A549 (cell line): Measurements from ENCODE around the gene PDPR.

ENCODE experiments used
- CEBPB ChIP-seq, 2 experiments: fragments of >200 bp in 1 of 2; sonication (Bioruptor Twin) in 1 of 2; formaldehyde crosslinking in 1 of 2; IDR thresholded peaks; 2 replicates each; pipeline ENCODE4 v1.6.1; 2012 to 2016
- EP300 ChIP-seq, 2 experiments: fragments of >200 bp; sonication (Bioruptor Twin); formaldehyde crosslinking; IDR thresholded peaks; 2 replicates in 1 of 2; 3 replicates in 1 of 2; pipeline ENCODE4 v1.6.1; 2016 to 2017
- HDAC2 ChIP-seq: fragments of 200-600 bp; sonication (generic); IDR thresholded peaks from 2 replicates; pipeline ENCODE4 v1.6.1; 2016
- JUN ChIP-seq, 2 experiments: fragments of >200 bp; sonication (Bioruptor Twin); formaldehyde crosslinking; IDR thresholded peaks; 2 replicates in 1 of 2; 3 replicates in 1 of 2; pipeline ENCODE4 v1.6.1; 2016 to 2017
- NFE2L2 ChIP-seq: fragments of 150-350 bp; conservative IDR thresholded peaks from 2 replicates; pipeline ENCODE4 v1.6.1; 2014; ENCODE audit warnings: low read length
- POLR2A ChIP-seq: IDR thresholded peaks from 2 replicates; pipeline ENCODE4 v1.6.1; 2012; ENCODE audit warnings: mild to moderate bottlenecking, low read length
- RAD21 ChIP-seq, 2 experiments: fragments of >200 bp in 1 of 2; sonication (Bioruptor Twin) in 1 of 2; formaldehyde crosslinking in 1 of 2; IDR thresholded peaks in 1 of 2; conservative IDR thresholded peaks in 1 of 2; 2 replicates in 1 of 2; 3 replicates in 1 of 2; pipeline ENCODE4 v1.6.1; 2012 to 2018; ENCODE audit warnings: inconsistent platforms in 1 of 2
- RCOR1 ChIP-seq: fragments of 150-350 bp; IDR thresholded peaks from 2 replicates; pipeline ENCODE4 v1.6.1; 2014; ENCODE audit warnings: antibody characterized with exemption, low read length, low read depth
- SMC3 ChIP-seq: fragments of >200 bp; sonication (Bioruptor Twin); formaldehyde crosslinking; IDR thresholded peaks from 3 replicates; pipeline ENCODE4 v1.6.1; 2018; ENCODE audit warnings: inconsistent platforms
- TF ChIP-seq, protein P1 (sequence below): fragments of >200 bp; sonication (Bioruptor Twin); formaldehyde crosslinking; IDR thresholded peaks from 3 replicates; pipeline ENCODE4 v1.5.1; 2016
- TF ChIP-seq, protein P2 (sequence below): fragments of 250-450 bp; sonication (Bioruptor Pico); IDR thresholded peaks from 2 replicates; pipeline ENCODE4 v1.5.0; 2021; ENCODE audit warnings: mild to moderate bottlenecking, moderate library complexity, borderline replicate concordance
- TF ChIP-seq, protein P3 (sequence below): IDR thresholded peaks from 2 replicates; pipeline ENCODE4 v1.6.1; 2012

DNA sequence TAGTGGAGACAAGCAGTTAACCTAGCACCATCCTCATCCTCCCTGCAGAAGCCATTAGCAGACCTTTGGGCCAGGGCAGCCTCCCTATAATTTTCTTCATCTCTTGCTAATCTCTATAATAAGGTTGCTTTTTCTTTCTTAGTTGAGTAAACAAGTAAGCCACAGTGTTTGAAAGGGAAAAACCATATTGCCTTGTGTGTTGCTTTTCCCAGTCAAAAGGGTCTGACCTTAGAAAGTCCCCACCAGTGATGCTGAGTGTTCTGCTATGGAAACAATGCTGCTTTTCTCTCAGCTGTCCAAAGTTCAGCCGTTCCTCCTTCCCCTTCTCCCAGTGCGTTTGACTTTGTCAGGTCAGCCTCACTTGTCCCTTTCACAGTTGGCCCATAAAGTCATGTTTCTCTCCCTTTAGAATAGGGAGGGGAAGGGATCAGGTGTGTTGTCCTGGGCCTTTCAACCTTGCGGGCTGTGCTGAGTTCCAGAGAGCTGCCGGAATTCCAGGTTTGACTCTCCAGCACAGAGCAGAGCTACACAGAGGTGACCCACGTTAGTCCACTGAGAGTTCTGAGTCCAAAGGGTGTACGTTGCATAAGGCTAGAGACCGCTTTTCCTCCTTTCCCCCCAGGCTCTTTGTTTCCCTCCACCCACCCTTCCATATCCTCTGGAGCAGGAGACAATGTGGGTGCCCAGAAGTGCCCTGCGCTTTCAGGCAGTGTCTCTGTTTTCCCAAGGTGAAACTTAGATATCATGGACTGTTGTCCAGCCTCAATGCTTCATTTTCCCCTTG, 43.5 kb downstream of the PDPR start:
- no peak for TF ChIP-seq RAD21 (conservative IDR thresholded peaks at IDR 0.05 in 1 of 2, IDR thresholded peaks at IDR 0.05 in 1 of 2)
- TF ChIP-seq, protein P1, sequence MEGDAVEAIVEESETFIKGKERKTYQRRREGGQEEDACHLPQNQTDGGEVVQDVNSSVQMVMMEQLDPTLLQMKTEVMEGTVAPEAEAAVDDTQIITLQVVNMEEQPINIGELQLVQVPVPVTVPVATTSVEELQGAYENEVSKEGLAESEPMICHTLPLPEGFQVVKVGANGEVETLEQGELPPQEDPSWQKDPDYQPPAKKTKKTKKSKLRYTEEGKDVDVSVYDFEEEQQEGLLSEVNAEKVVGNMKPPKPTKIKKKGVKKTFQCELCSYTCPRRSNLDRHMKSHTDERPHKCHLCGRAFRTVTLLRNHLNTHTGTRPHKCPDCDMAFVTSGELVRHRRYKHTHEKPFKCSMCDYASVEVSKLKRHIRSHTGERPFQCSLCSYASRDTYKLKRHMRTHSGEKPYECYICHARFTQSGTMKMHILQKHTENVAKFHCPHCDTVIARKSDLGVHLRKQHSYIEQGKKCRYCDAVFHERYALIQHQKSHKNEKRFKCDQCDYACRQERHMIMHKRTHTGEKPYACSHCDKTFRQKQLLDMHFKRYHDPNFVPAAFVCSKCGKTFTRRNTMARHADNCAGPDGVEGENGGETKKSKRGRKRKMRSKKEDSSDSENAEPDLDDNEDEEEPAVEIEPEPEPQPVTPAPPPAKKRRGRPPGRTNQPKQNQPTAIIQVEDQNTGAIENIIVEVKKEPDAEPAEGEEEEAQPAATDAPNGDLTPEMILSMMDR, result no peak
- no peak for TF ChIP-seq RCOR1
- TF ChIP-seq, protein P2, sequence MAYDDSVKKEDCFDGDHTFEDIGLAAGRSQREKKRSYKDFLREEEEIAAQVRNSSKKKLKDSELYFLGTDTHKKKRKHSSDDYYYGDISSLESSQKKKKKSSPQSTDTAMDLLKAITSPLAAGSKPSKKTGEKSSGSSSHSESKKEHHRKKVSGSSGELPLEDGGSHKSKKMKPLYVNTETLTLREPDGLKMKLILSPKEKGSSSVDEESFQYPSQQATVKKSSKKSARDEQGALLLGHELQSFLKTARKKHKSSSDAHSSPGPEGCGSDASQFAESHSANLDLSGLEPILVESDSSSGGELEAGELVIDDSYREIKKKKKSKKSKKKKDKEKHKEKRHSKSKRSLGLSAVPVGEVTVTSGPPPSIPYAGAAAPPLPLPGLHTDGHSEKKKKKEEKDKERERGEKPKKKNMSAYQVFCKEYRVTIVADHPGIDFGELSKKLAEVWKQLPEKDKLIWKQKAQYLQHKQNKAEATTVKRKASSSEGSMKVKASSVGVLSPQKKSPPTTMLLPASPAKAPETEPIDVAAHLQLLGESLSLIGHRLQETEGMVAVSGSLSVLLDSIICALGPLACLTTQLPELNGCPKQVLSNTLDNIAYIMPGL (CRISPR knock-in tag), result no peak
- TF ChIP-seq JUN (IDR thresholded peaks at IDR 0.05), result no peak
- TF ChIP-seq SMC3, result no peak
- no peak for TF ChIP-seq CEBPB (IDR thresholded peaks at IDR 0.05)
- TF ChIP-seq POLR2A, result no peak
- no peak for TF ChIP-seq EP300 (IDR thresholded peaks at IDR 0.05)
- TF ChIP-seq, protein P3, sequence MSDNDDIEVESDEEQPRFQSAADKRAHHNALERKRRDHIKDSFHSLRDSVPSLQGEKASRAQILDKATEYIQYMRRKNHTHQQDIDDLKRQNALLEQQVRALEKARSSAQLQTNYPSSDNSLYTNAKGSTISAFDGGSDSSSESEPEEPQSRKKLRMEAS, result no peak
- no peak for TF ChIP-seq NFE2L2
- no peak for TF ChIP-seq HDAC2
